ENCODE measurements around the gene SGF29.

The SGF29 gene

DNA sequence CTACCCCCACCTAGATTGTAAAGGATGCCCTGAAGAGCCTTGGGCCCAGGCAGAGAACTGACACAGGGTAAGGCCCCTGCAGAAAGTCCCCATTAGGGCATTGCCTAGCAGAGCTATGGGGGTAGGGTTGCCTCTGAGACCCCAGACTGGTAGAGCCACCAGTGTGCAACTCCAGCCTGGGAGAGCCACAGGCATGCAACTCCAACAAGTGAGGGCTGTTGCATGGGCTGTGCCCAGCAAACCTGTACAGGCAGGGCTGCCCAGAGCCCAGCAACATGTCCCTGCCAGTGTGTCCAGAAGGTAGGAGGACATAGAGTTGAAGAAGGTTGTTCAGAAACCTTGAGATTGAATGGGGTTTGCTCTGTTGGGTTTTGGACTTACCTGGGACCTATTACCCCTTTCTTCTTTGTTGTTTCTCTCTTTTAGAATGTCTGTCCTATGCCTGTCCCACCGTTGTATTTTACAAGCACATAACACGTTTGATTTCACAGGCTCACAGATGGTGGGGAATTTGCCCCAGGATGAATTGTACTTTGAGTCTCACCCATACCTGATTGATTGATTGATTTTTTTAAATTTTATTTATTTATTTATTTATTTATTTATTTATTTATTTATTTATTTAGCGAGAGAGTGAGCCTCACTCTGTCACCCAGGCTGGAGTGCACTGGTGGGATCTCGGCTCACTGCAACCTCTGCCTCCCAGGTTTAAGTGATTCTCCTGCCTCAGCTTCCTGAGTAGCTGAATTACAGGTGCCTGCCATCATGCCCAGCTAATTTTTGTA, 16.4 kb downstream of the SGF29 start:
- Mint-ChIP-seq H3K36me3 (peaks cover 16% of the 10 kb centered on the region), H3K4me3 (no peak overlapping the region), H3K9me3 (ENCODE audit: low read depth) (peaks cover 3% of the 10 kb centered on the region), H3K27ac (no peak overlapping the region), H3K27me3 (no peaks in the 10 kb centered on the region), H3K4me1 (ENCODE audit: low read depth) (peaks cover 43% of the 10 kb centered on the region)

DNA sequence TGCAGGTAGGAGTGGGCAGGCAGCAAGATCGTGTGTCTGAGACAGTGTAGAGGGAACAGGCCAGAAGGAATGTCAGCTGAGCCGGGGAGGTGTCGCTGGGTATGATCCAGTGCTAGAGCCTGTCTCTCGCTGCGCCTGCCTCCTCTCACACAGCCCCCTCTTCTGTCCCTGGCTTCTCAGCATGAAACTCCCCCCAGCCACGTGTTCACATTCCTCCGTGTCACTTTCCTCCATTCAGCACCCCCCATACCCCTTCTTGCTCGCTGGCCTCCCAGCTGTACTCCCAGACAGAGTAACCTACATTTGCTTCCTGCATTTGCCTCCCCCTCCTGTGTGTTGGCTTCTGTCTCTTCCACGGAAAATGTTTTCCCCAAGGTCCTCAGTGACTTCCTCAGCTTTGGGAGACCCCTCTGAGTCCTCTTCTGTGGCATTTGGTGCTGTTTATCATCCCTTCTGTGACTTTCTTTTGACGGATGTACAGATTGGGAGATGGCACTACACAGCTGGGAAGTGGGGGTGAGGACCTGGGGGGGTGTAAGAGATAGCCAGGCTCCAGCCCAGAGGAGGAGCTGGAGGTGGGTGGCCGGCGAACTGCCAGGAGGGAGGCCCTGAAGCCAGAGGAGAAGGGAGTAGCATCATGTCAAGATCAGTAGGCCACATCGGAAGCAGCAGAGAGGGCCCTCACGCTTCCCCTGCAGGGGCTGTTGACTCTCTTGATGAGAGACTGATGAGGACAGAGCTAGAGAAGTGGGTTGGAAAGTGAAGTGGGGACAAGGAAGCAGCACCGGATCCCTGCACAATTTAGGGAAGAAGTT, 19.2 kb downstream of the SGF29 start:
- H3K27me3 Mint-ChIP-seq = no peaks in the 10 kb centered on the region
- no peak overlapping the region for H3K27ac Mint-ChIP-seq
- peaks cover 3% of the 10 kb centered on the region for H3K36me3 Mint-ChIP-seq
- H3K4me1 Mint-ChIP-seq (ENCODE audit: low read depth) = peaks cover 37% of the 10 kb centered on the region
- no peaks in the 10 kb centered on the region for H3K9me3 Mint-ChIP-seq (ENCODE audit: low read depth)
- H3K4me3 Mint-ChIP-seq = no peak overlapping the region

DNA sequence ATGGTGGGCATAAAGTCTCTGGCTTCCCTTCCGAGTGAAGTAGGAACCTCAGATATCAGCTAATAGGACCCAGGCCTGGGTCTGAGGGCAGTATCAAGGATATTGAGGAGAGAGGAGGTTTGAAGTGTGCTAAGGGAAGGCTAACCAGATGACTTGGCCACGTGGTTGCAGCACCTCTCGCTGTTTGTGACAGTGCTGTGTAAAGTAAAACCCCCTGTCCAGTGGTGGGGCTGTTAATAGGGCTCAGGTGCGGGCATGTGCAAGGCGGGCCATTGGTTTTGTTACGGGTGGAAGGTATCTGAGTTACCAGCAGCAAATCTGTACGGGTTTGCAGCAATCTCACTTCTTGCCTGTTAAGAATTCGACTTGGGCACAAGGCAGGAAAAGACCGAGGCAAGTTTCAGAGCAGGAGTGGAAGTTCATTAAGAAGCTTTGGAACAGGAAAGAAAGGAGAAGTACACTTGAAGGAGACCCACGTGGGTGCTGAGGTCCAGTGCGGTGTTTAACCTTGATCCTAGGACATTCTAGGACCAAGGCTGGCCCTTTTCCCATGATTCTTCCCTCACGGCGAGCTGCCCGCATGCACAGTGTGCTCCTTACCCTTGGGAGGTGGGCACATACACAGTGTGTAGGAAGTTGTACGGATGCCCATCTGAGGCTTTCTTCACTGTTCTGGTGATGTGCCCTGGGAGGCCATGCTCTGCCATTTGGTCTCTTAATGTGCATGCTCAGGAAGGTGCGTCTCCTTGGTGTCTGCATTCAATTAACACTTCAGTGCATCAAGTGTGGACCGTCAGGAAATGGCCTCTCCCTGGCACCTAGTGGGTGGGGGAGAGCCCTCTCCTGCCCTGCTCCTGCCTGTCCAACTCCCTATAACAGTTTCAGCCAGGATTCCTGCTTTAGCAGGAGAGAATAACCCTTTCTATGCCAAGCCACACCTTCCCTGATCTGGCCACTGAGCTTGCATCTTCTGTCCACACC, 20.3 kb downstream of the SGF29 start:
- Mint-ChIP-seq H3K4me1 (ENCODE audit: low read depth) (peaks cover 35% of the 10 kb centered on the region), H3K27me3 (no peaks in the 10 kb centered on the region), H3K27ac (peak overlapping the region; percentile 46), H3K4me3 (no peak overlapping the region), H3K36me3 (peaks cover 3% of the 10 kb centered on the region), H3K9me3 (ENCODE audit: low read depth) (no peaks in the 10 kb centered on the region)

DNA sequence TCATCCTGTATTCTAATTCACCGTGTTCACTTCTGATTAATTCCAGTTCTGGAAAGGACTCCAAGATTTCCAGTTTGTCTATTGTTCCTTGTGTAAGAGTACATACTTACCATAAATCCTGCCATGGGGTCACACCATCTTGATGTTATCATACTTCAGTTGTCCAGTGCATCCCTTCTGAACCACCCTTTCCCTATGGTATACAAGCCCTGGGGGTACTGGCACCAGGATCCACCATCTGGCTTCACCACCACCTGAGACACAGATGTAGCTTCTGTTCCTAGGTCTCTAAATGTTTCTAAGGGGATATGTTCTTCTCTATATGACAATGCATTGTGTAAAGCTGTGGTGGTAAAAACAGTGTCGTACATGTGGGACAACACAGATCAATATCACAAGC, 21.2 kb downstream of the SGF29 start:
- Mint-ChIP-seq H3K9me3 (ENCODE audit: low read depth) (no peaks in the 10 kb centered on the region), H3K4me1 (ENCODE audit: low read depth) (peaks cover 32% of the 10 kb centered on the region), H3K4me3 (no peak overlapping the region), H3K27me3 (no peaks in the 10 kb centered on the region), H3K36me3 (peaks cover 3% of the 10 kb centered on the region), H3K27ac (peak overlapping the region; percentile 46)

DNA sequence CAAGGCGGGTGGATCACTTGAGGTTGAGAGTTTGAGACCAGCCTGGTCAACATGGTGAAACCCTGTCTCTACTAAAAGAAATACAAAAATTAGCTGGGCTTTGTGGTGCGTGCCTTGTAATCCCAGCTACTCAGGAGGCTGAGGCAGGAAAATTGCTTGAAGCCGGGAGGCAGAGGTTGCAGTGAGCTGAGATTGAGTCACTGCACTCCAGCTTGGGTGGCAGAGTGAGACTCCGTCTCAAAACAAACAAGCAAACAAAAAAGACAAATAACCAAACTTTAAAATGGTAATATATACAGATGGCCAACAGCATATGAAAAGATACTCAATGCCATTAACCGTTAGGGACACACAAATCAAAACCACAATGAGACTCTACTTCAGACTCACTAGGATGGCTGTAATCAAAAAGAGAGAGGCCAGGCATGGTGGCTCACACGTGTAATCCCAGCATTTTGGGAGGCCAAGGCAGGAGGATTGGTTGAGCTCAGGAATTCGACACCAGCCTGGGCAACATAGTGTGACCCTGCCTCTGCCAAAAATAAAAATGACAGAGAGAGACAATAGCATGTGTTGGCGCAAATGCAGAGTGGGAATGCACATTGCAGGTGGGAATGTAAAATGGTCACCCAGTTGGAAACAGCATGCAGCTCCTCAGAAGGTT, 21.9 kb downstream of the SGF29 start:
- H3K27me3 Mint-ChIP-seq = no peaks in the 10 kb centered on the region
- H3K9me3 Mint-ChIP-seq (ENCODE audit: low read depth) = no peaks in the 10 kb centered on the region
- H3K4me1 Mint-ChIP-seq (ENCODE audit: low read depth) = peaks cover 32% of the 10 kb centered on the region
- H3K27ac Mint-ChIP-seq = no peak overlapping the region
- H3K36me3 Mint-ChIP-seq = peaks cover 3% of the 10 kb centered on the region
- H3K4me3 Mint-ChIP-seq = no peak overlapping the region

DNA sequence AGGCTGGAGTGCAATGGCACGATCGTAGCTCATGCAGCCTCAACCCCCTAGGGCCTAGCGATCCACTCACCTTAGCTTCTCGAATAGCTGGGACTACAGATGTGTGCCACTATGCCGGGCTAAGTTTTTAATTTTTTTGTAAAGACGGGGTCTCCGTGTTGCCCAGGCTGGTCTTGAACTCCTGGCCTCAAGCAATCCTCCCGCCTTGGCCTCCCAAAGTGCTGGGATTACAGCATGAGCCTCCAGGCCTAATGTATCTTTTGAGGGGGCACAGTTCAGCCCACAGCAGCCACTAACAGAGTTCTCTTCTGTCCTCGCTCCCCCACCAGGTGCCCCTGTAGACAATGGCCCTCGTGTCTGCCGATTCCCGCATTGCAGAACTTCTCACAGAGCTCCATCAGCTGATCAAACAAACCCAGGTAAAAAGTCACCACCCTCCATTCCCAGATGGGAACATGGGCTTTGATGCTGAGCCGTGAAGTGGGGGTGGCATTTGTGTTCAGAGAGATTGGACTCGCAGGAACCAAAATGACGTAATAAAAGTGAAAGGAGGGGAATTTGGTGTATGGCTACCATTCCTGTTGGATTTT, 27.1 kb downstream of the SGF29 start:
- Mint-ChIP-seq H3K36me3 (peaks cover 6% of the 10 kb centered on the region), H3K9me3 (ENCODE audit: low read depth) (no peaks in the 10 kb centered on the region), H3K4me1 (ENCODE audit: low read depth) (peaks cover 1% of the 10 kb centered on the region), H3K27ac (no peak overlapping the region), H3K27me3 (no peaks in the 10 kb centered on the region), H3K4me3 (no peak overlapping the region)

DNA sequence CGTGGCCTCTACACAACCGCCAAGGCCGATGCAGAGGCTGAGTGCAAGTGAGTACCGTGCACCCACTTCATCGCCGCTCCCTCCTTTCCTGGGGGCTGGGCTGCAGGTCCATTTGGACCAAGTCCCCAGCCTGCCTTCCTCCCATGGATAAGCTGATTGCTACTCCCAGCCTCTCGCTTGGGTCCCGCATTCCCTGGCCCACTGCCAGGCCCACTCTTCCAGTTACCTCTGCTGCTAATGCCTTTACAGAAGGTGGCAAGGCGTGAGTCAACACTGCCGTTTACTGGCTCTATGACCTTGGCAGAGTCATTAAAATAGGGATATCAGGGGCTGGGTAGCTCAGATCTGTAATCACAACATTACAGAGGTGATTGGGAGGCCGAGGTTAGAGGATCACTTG, 32.0 kb downstream of the SGF29 start:
- Mint-ChIP-seq H3K27ac (no peak overlapping the region), H3K4me1 (ENCODE audit: low read depth) (no peaks in the 10 kb centered on the region), H3K36me3 (peaks cover 6% of the 10 kb centered on the region), H3K4me3 (no peak overlapping the region), H3K9me3 (ENCODE audit: low read depth) (no peaks in the 10 kb centered on the region), H3K27me3 (no peaks in the 10 kb centered on the region)

DNA sequence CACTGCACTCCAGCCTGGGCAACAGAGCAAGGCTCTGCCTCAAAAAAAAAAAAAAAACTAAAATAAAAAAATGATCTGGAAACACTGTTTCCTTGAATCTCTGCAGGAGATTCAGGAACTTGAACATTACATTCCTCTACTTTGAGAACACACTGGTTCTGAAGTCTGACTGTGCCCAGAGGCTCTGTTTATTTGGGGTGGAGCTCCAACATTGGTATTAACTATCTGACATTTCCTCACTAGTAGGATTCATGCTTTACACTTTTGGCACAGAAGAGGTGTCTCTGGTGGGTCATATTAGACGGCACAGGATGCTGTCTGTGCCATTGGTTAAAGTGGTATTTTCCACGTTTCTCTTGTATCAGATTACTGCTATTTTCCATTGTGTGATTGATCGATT, 32.7 kb downstream of the SGF29 start:
- peaks cover 5% of the 10 kb centered on the region for H3K36me3 Mint-ChIP-seq
- no peaks in the 10 kb centered on the region for H3K27me3 Mint-ChIP-seq

DNA sequence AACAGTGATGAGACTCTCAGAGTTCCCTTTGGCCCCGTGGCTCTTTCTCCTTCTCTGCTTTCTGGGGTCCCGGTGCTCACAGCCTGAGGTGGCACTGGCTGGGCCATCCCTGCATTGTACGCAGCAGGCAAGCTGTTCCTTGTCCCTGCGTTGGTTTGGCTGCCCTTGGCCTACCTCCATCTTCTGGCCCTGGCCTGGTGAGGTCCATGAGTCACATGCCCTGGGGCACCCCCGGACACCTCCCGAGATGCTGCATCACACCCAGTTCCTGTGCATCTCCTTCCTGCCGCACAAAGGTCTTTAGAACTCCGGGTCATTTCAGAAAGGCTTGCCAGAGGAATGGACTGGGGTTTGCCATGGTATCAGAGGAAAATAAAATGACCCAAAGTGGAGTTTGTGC, 33.7 kb downstream of the SGF29 start:
- Mint-ChIP-seq H3K27me3 (no peaks in the 10 kb centered on the region), H3K4me1 (ENCODE audit: low read depth) (no peaks in the 10 kb centered on the region), H3K4me3 (no peak overlapping the region), H3K27ac (no peak overlapping the region), H3K36me3 (no peaks in the 10 kb centered on the region), H3K9me3 (ENCODE audit: low read depth) (no peaks in the 10 kb centered on the region)

More for the DNA sequence above, 32.7 kb downstream of the SGF29 start:
- Mint-ChIP-seq H3K9me3 (ENCODE audit: low read depth) (no peaks in the 10 kb centered on the region), H3K27ac (no peak overlapping the region), H3K4me3 (no peak overlapping the region), H3K4me1 (ENCODE audit: low read depth) (no peaks in the 10 kb centered on the region)

DNA sequence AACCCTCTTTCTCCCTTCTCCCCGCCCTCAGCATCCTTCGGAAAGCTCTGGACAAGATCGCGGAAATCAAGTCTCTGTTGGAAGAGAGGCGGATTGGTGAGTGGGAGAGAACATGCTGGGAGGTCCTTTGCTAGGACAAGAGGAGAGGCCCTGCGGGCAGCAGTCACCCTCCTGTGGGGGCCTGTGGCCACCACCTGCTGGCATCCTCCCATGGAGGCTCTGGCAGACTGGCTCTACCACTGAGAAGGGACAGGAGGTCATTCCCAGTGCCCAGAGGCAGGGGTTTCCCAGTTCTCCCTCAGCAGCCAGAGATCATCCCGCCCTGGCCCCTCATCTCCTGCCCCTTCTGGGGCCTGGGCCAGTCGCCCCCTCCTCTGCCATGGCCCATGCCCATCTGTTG, 35.3 kb downstream of the SGF29 start:
- no peak overlapping the region for H3K4me3 Mint-ChIP-seq
- H3K9me3 Mint-ChIP-seq (ENCODE audit: low read depth) = no peaks in the 10 kb centered on the region
- no peaks in the 10 kb centered on the region for H3K36me3 Mint-ChIP-seq
- H3K27me3 Mint-ChIP-seq = no peaks in the 10 kb centered on the region
- H3K4me1 Mint-ChIP-seq (ENCODE audit: low read depth) = no peaks in the 10 kb centered on the region
- no peak overlapping the region for H3K27ac Mint-ChIP-seq

DNA sequence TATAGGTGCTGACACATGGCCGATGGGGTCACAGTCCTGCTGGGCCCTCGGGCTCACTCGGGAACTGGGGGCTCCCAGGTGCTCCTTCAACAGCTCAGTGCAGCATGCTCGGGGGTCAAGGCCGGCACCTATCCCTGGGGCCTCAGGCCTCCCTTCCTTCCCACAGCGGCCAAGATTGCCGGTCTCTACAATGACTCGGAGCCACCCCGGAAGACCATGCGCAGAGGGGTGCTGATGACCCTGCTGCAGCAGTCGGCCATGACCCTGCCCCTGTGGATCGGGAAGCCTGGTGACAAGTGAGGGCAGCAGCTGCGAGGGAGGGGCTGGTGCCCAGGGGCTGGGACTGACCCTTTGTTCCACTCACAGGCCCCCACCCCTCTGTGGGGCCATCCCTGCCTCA, 36.2 kb downstream of the SGF29 start:
- H3K27me3 Mint-ChIP-seq = no peaks in the 10 kb centered on the region
- no peak overlapping the region for H3K27ac Mint-ChIP-seq
- H3K4me3 Mint-ChIP-seq = no peak overlapping the region
- H3K36me3 Mint-ChIP-seq = no peaks in the 10 kb centered on the region
- H3K4me1 Mint-ChIP-seq (ENCODE audit: low read depth) = no peaks in the 10 kb centered on the region
- no peaks in the 10 kb centered on the region for H3K9me3 Mint-ChIP-seq (ENCODE audit: low read depth)

DNA sequence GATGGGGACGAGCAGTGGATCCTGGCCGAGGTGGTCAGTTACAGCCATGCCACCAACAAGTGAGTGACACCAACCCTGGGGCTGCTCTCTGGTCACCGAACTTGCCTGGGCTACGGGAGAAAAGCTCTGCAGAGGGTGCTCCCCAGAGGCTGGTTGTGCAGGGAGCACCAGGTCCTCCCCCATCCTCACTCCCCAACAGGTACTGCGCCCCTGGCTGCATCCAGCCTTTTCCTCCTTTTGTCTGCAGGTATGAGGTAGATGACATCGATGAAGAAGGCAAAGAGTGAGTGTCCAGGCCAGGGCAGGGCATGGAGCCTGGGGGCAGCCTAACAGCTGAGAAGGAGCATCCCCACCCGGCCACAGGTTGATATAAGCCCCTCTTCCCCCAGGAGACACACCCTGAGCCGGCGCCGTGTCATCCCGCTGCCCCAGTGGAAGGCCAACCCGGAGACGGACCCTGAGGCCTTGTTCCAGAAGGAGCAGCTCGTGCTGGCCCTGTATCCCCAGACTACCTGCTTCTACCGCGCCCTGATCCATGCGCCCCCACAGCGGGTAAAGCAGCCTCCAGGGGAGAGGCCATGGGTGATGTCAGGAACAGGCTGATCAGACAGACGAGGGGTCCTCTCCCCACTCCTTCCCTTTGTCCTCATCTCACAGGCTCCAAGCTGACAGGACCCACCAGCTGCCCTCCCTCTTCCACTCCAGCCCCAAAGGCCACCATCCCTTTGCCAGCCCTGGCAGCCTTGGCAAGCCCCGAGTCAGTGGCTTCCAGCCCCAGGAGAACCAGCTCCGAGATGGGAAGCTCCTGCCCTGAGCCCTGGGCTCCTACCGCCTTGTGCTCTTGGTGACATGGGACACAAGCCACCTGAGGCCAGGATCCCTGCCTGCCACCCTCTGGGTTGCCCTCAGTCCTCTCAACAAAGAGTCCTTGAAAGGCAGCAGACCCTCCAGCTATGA, 36.9 kb downstream of the SGF29 start:
- no peaks in the 10 kb centered on the region for H3K36me3 Mint-ChIP-seq
- no peaks in the 10 kb centered on the region for H3K27me3 Mint-ChIP-seq
- no peaks in the 10 kb centered on the region for H3K9me3 Mint-ChIP-seq (ENCODE audit: low read depth)
- no peaks in the 10 kb centered on the region for H3K4me1 Mint-ChIP-seq (ENCODE audit: low read depth)
- H3K27ac Mint-ChIP-seq = no peak overlapping the region
- H3K4me3 Mint-ChIP-seq = no peak overlapping the region

DNA sequence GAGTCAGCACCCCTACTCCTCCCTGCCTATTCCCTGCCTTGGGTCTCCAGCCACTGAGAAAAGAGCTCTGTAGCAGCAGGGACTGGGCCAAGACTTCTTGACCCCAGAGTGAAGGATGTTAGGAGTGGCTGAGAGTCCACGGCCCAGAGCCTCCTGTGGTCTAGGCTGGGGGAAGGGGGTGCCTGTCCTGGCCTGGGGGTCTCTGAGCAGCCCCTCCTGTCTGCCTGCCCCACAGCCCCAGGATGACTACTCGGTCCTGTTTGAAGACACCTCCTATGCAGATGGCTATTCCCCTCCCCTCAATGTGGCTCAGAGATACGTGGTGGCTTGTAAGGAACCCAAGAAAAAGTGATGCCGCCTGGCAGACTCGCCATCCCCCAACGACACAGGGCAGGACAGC, 37.6 kb downstream of the SGF29 start:
- Mint-ChIP-seq H3K4me1 (ENCODE audit: low read depth) (no peaks in the 10 kb centered on the region), H3K27me3 (no peaks in the 10 kb centered on the region), H3K9me3 (ENCODE audit: low read depth) (no peaks in the 10 kb centered on the region), H3K36me3 (no peaks in the 10 kb centered on the region), H3K4me3 (no peak overlapping the region), H3K27ac (no peak overlapping the region)

Measured in activated naive CD8-positive, alpha-beta T cell (primary cell).